GM19452 (cell line): ENCODE measurements around the gene TARS3.
"Not testable (repeated sequence)": the region's sequence is repeated elsewhere in the genome, so short reads cannot be mapped to it uniquely, and the experiment has no call there.

ENCODE experiments used
- ATAC-seq: cut with Tn5 transposase; IDR thresholded peaks from one replicate; pipeline ENCODE4 v1.9.1; 2021; ENCODE audit not compliant: unreplicated experiment

The TARS3 gene

GRCh38 chr15:101657171-101657570 is 67.1 kb downstream of the TARS3 start:
- ATAC-seq: no peak

GRCh38 chr15:101654624-101655337 is 69.5 kb downstream of the TARS3 start:
- not testable (repeated sequence) for ATAC-seq

- ATAC-seq: no peak
Measured at GRCh38 chr15:101654171-101654570, 70.1 kb downstream of the TARS3 start.

- ATAC-seq: no peak
Measured at GRCh38 chr15:101652786-101653430, 71.4 kb downstream of the TARS3 start.

- peak; percentile 90 for ATAC-seq
Measured at GRCh38 chr15:101652098-101652785, 72.0 kb downstream of the TARS3 start, which contains the start of gene TM2D3. Gene TM2D3, minus strand, starts transcription at chr15:101652381. Its CDS starts 20 bp downstream, at chr15:101652361.

- peak; percentile 43 for ATAC-seq
Measured at GRCh38 chr15:101651554-101652097, 72.6 kb downstream of the TARS3 start.

- no peak for ATAC-seq
Measured at GRCh38 chr15:101650145-101650544, 74.1 kb downstream of the TARS3 start.

- ATAC-seq: no peak
Measured at GRCh38 chr15:101648356-101648755, 75.9 kb downstream of the TARS3 start.

GRCh38 chr15:101647251-101647650 is 77.0 kb downstream of the TARS3 start:
- no peak for ATAC-seq

GRCh38 chr15:101646672-101647071 is 77.6 kb downstream of the TARS3 start:
- ATAC-seq: no peak

GRCh38 chr15:101642361-101642760 is 81.9 kb downstream of the TARS3 start:
- no peak for ATAC-seq

GRCh38 chr15:101641894-101642293 is 82.4 kb downstream of the TARS3 start:
- ATAC-seq: no peak

- no peak for ATAC-seq
Measured at GRCh38 chr15:101641129-101641764, 83.0 kb downstream of the TARS3 start.

GRCh38 chr15:101639667-101640066 is 84.6 kb downstream of the TARS3 start:
- ATAC-seq: no peak

- ATAC-seq: no peak
Measured at GRCh38 chr15:101637919-101638318, 86.4 kb downstream of the TARS3 start.

- ATAC-seq: no peak
Measured at GRCh38 chr15:101637516-101637915, 86.8 kb downstream of the TARS3 start.

GRCh38 chr15:101637038-101637437 is 87.2 kb downstream of the TARS3 start:
- no peak for ATAC-seq

GRCh38 chr15:101635944-101636727 is 88.1 kb downstream of the TARS3 start:
- ATAC-seq: no peak

- ATAC-seq: no peak
Measured at GRCh38 chr15:101633356-101633755, 90.9 kb downstream of the TARS3 start.

GRCh38 chr15:101626729-101627128 is 97.5 kb downstream of the TARS3 start:
- ATAC-seq: not testable (repeated sequence)
